Measurements from ENCODE around the gene NUTF2.
"Not testable (repeated sequence)": the region's sequence is repeated elsewhere in the genome, so short reads cannot be mapped to it uniquely, and the experiment has no call there.

DNA sequence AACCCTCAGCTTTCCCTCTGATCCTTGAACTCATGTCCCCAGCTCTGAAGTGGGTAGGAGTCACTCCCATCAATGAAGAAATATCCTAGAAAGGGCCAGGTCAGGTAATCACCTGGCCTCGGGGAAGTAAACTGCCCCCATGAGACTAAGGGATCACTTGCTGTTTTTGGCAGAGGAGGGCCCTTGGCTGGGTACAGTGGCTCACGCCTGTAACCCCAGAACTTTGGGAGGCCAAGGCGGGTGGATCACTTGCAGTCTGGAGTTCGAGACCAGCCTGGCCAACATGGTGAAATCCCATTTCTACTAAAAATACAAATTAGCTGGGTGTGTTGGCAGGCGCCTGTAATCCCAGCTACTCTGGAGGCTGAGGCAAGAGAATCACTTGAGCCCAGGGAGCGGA is 17.3 kb downstream of the NUTF2 start:
- TF ChIP-seq POLR2A, EP300 (IDR thresholded peaks at IDR 0.05): not testable (repeated sequence)
- TF ChIP-seq, protein P1, sequence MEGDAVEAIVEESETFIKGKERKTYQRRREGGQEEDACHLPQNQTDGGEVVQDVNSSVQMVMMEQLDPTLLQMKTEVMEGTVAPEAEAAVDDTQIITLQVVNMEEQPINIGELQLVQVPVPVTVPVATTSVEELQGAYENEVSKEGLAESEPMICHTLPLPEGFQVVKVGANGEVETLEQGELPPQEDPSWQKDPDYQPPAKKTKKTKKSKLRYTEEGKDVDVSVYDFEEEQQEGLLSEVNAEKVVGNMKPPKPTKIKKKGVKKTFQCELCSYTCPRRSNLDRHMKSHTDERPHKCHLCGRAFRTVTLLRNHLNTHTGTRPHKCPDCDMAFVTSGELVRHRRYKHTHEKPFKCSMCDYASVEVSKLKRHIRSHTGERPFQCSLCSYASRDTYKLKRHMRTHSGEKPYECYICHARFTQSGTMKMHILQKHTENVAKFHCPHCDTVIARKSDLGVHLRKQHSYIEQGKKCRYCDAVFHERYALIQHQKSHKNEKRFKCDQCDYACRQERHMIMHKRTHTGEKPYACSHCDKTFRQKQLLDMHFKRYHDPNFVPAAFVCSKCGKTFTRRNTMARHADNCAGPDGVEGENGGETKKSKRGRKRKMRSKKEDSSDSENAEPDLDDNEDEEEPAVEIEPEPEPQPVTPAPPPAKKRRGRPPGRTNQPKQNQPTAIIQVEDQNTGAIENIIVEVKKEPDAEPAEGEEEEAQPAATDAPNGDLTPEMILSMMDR (IDR thresholded peaks at IDR 0.05) = not testable (repeated sequence)
